ENCODE results near the gene ELMO2. TPM values are rescaled to one million over a fixed set of nuclear protein-coding genes. Genes with fewer than 3 reads are reported as not detected.

The ELMO2 gene
- polyA plus RNA-seq, 3 donors from 2014 or later: 50.7 to 107 (median 98.7) TPM

DNA sequence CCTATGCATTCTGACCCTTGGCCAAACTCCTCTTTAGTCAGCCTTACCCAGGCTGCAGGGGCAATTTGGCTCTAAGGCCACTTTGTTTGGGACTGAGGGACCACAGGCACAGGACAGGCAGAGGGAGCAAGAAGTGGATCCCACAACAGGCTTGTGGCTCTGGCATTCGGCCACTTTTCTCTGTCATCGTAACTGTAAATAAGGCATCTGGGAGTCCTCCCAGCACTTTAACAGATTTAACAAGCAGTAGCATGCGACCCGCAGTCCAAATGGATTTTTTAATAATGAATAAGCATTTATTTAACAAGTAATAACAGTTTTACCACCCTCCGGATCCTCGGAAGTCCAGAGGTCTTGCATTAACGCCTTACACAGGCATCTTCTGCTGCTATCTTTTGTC lies 82.0 kb downstream of the ELMO2 start:
- H3K36me3 Mint-ChIP-seq: no peaks in the 10 kb centered on the region
- H3K4me3 Mint-ChIP-seq: no peak overlapping the region
- peaks cover 1 to 4% (median 2%) of the 10 kb centered on the region in 3 donors for H3K27me3 Mint-ChIP-seq (ENCODE audit: low read depth in 3 of 3)
- H3K4me1 Mint-ChIP-seq: no peaks in the 10 kb centered on the region
- no peak overlapping the region for H3K27ac Mint-ChIP-seq
- no peak for DNase-seq
- no peaks in the 10 kb centered on the region for H3K9me3 Mint-ChIP-seq

DNA sequence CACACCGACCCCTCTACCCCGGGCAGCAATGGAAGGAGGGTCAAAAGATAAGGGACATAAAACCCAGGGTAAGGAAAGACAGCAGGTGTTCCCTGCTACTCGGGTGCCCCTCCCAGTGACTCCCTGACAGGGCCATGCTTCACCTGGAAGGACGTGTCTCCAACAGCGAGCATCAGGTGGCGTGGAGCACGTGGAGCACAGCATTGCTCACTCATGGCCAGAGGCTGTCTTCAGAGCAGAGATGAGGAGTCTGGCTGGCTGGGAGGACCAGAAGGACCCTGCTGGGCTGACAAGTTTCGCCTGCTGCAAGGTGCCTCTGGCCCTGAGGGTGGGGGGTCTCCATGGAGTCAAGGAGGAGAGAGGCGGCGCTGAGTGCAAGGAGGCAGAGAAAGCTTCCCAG lies 82.9 kb downstream of the ELMO2 start:
- Mint-ChIP-seq H3K4me3 (no peak overlapping the region), H3K9me3 (no peaks in the 10 kb centered on the region), H3K36me3 (no peaks in the 10 kb centered on the region), H3K27me3 (ENCODE audit: low read depth in 3 of 3) (peaks cover 1 to 4% (median 4%) of the 10 kb centered on the region in 3 donors), H3K27ac (no peak overlapping the region), H3K4me1 (no peaks in the 10 kb centered on the region)
- DNase-seq: no peak

DNA sequence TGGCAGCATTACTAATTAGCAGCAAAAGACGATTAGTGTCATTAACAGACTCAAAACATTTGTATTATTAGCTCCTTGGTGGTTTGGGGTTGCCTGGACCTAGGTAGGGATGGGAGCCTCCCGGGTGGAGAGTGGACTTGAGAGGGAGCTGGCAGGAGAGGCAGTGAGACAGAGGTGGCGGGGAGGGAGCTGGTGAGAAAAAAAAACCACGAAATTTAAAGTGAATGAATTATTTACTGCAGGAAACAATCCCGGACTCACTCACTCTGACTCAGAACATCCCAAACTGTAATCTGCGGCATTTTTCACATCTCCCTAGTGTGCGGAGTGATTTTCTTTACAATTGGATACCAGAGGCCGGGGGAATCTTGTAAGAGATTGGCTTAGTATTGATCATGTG lies 83.8 kb downstream of the ELMO2 start:
- no peak for DNase-seq
- no peaks in the 10 kb centered on the region for H3K9me3 Mint-ChIP-seq
- H3K36me3 Mint-ChIP-seq: no peaks in the 10 kb centered on the region
- peaks cover 1 to 4% (median 4%) of the 10 kb centered on the region in 3 donors for H3K27me3 Mint-ChIP-seq (ENCODE audit: low read depth in 3 of 3)
- no peaks in the 10 kb centered on the region for H3K4me1 Mint-ChIP-seq
- H3K4me3 Mint-ChIP-seq: no peak overlapping the region
- H3K27ac Mint-ChIP-seq: no peak overlapping the region

GRCh38 chr20:46317685-46318177 lies 88.7 kb downstream of the ELMO2 start:
- Mint-ChIP-seq H3K27me3 (ENCODE audit: low read depth in 3 of 3) (peaks cover 14 to 34% (median 25%) of the 10 kb centered on the region in 3 donors), H3K4me1 (no peaks in the 10 kb centered on the region), H3K27ac (no peak overlapping the region), H3K36me3 (no peaks in the 10 kb centered on the region), H3K4me3 (no peak overlapping the region), H3K9me3 (peaks cover 0 to 2% (median 0%) of the 10 kb centered on the region in 6 donors)
- no peak for DNase-seq

DNA sequence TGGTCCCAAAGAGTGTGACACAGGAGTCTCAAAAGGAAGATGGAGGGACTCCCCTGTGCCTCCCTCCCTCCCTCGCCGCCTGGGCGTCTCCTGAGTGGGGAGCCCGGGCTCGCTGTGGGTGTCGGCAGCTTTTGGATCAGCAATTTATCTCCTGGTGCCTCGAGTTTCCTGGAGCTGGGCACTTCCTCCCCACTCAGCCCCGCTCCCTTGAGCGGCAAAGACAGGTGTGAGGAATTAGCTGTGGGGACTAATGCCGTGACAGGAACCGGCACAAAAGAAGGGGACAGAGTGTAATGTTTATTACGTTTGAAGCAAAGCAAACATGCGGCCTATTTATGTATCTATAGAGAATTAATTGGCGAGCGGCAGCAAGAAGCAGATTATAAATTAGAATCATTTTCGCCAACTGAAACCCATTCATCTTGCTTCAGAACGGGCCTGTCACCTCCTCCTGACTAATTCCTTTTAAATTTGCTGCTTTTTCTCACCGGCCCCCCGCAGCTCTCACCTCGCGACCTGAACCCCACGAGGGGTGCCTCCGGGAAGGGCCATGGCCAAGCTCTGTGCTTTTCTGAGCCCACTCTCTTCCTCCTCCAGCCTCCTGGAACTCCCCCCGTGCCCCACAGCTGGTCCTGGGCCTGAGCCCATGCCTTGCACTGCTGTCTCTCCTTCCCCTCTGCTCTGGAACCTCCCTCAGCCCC lies 89.3 kb downstream of the ELMO2 start:
- DNase-seq: no peak
- H3K27ac Mint-ChIP-seq: no peak overlapping the region
- no peaks in the 10 kb centered on the region for H3K4me1 Mint-ChIP-seq
- H3K4me3 Mint-ChIP-seq: no peak overlapping the region
- no peaks in the 10 kb centered on the region for H3K36me3 Mint-ChIP-seq
- H3K27me3 Mint-ChIP-seq (ENCODE audit: low read depth in 3 of 3): peaks cover 15 to 34% (median 25%) of the 10 kb centered on the region in 3 donors
- H3K9me3 Mint-ChIP-seq: peaks cover 0 to 2% (median 0%) of the 10 kb centered on the region in 6 donors

Other genes with a start within 250 kb of the ELMO2 start
- not detected for gene CDH22, start 98.1 kb downstream of the ELMO2 start, polyA plus RNA-seq
- gene ZNF334, start 106.9 kb upstream of the ELMO2 start, polyA plus RNA-seq: under 1 TPM in 1 of 3 donors, not detected in 2; 0.18 TPM
- not detected for gene OCSTAMP, start 144.0 kb upstream of the ELMO2 start, polyA plus RNA-seq
- gene SLC13A3, start 244.8 kb upstream of the ELMO2 start, polyA plus RNA-seq: under 1 TPM in 1 of 3 donors, not detected in 2; 0.26 TPM